Left renal pelvis (tissue), 4 donors: ENCODE measurements around the gene TAF11L9. TPM values are rescaled to one million over a fixed set of nuclear protein-coding genes. Genes with fewer than 3 reads are reported as not detected.
"Not testable (repeated sequence)": the region's sequence is repeated elsewhere in the genome, so short reads cannot be mapped to it uniquely, and the experiment has no call there.

Experiments
- DNase-seq, 4 donors: peaks; one replicate each; pipeline ENCODE4 v3.0.0-alpha.2; 2013; ENCODE audit warnings: low read depth in 4 of 4, low spot score in 3 of 4
- polyA plus RNA-seq, 4 donors: library from polyadenylated mRNA; unstranded; fragments of 120-200 nt; gene quantifications; one replicate each; pipeline ENCODE4 v1.2.1, GENCODE V29; 2013; ENCODE audit not compliant: insufficient read length in 4 of 4

Gene TAF11L9
- not detected for polyA plus RNA-seq

DNA sequence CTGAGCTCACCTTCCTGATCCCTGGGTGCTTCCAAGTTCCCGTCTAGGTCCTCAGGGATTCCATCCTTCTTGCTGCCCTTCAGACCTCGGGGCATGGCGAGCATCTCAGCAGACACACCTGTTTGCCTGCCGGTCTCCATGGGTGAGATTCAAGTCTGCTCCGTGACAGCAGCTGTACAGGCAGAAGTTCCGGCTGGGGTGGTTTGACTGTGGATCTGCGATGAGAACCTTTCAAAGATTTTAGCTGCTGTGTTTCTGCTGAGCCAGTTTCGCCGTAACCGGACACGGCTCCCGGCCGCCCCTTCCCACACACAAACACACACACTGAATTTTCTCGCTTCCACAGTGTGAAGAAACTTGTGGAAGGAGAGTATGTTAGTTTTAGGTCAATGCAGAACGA lies at the start of gene TAF11L9:
Gene TAF11L9 (minus strand): TSS at position 140 of the 400 bp plus-strand sequence.
- not testable (repeated sequence) for DNase-seq

DNA sequence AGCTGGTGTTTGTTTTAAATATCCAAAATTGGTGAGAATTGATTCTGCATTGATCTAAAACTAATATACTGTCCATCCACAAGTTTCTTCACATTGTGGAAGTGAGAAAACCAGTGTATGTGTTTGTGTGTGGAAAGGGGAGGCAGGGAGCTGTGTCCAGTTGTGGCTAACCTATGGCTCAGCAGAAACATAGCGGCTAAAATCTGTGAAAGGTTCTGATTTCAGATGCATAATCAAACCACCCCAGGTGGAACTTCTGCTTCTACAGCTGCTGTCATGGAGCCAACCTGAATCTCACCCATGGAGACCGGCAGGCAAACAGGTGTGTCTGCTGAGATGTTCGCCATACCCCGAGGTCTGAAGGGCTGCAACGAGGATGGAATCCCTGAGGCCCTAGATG lies 40.0 kb upstream of the TAF11L9 start, which contains the start of gene TAF11L14:
Gene TAF11L14 (plus strand): TSS at position 301 of the 400 bp plus-strand sequence.
- no peak for DNase-seq

DNA sequence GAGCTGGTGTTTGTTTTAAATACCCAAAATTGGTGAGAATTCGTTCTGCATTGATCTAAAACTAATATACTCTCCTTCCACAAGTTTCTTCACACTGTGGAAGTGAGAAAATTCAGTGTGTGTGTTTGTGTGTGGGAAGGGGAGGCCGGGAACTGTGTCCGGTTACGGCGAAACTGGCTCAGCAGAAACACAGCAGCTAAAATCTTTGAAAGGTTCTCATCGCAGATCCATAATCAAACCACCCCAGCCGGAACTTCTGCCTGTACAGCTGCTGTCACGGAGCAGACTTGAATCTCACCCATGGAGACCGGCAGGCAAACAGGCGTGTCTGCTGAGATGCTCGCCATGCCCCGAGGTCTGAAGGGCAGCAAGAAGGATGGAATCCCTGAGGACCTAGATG lies 37.6 kb upstream of the TAF11L9 start, which contains the start of gene TAF11L13:
Gene TAF11L13 (plus strand): TSS at position 301 of the 400 bp plus-strand sequence.
- DNase-seq = not testable (repeated sequence)

DNA sequence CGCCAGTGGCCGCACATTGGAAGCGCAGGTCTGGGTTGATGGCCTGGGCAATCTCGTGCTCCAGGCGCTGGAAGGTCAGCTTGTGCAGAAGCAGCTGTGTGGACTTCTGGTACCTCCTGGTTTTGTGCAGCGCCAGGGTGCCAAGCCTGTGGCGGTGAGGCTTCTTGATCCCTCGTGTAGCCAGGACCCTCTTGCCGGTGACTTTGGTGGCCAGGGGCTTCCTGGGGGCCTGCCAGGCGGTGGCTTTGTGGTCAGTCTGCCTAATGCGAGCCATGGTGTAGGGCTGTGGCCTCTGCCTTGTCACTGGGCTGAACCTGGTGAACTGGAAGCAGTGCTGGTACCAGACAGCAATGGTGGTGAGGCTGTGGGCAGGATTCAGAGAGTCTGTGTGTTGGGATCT lies 31.5 kb upstream of the TAF11L9 start:
- no peak for DNase-seq

DNA sequence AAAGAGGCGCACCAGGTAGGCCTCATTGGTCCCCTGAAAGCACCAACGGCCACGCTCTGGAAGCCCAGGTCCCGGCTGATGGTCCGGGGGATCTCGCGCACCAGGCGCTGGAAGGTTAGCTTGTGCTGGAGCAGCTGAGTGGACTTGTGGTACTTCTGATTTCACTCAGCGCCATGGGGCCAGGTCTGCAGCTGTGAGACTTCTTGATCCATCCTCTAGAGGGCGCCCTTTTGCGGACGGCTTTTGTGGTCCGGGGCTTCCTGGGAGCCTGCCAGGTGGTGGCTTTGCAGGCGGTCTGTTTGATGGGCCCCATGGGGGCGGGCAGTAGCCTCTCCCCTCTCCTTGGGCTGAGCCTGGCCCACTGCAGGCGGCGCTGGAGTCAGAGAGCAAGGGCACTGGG lies 26.4 kb upstream of the TAF11L9 start:
- no peak for DNase-seq

DNA sequence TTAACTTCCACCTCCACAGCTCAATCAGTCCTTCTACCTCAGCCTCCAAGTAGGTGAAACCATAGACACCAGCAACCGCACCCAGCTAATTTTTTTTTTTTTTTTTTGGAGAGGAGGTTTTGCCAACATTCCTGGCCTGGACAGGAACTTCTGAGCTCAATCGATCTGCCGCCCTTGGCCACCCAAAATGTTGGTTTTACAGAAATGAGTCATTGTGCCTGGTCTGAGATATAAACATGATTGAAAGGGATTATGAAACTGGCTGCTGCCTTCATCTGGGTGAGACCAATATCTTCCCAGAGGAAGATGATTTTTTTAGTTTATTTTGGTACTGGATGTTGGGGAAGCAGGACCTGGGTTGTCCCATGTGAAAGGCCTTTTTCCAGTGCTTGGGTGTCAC lies 25.2 kb upstream of the TAF11L9 start:
- DNase-seq = no peak

DNA sequence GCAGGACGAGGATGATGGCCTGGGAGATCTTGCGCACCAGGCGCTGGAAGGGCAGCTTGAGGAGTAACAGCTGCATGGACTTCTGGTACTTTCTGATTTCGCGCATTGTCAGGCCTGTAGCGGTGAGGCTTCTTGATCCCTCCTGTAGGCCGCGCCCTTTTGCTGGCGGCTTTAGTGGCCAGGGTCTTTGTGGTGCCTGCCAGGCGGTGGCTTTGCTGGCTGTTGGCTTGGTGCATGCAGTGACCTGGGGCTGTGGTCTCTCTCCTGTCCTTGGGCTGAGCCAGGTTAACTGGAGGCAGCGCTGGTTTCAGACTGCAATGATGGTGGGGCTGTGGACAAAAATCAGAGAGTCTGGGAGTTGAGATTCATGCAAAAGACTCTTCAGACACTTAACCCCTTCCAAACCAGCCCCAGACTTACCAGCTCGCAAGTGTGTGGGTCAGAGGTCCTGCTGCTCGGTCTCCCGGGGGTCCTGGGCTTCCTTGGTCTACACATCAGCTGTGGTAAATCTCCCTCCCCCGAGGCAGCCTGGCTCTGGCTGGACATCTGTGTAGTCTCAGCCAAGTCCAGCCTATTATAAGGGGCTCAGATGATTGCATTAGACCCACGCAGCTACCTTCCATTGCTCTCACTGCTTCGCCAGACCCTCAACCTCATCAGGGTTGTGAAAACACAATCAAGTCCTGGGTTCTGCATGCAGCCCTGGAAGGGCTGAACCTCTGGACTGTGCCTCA lies 20.8 kb upstream of the TAF11L9 start:
- DNase-seq = no peak

DNA sequence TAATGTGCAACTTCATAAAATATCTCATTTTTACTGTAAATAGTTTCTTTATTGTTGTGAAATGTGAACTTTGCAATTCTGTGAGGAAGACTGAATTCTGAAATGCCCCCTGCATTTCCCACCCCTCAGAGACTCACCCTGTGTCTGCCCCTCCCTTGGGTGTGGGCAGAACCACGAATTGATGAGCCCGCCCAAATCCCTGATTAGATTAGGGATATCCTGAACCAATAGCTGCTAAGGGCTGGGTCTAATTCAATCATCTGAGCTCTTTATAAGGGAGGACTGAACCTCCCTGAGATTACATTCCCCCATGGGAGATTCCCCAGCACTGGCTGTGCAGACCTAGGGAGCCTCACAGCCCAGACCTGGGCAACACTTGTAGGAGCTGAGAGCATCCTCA lies 15.9 kb upstream of the TAF11L9 start, which contains the start of gene TAF11L12:
Gene TAF11L12 (plus strand): TSS at position 301 of the 400 bp plus-strand sequence.
- not testable (repeated sequence) for DNase-seq

DNA sequence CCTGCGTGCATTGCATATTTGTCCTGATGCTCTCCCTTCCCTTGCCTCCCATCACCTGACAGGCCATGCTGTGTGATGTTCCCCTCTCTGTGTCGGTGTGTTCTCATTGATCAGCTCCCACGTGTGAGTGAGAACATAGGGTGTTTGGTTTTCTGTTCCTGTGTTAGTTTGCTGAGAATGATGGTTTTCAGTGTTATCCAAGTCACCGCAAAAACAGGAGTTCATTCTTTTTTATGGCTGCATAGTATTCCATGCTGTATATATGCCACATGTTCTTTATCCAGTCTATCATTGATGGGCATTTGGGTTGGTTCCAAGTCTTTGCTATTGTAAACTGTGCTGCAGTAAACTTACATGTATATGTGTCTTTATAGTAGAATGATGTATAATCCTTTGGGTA lies 13.3 kb upstream of the TAF11L9 start:
- DNase-seq = not testable (repeated sequence)

DNA sequence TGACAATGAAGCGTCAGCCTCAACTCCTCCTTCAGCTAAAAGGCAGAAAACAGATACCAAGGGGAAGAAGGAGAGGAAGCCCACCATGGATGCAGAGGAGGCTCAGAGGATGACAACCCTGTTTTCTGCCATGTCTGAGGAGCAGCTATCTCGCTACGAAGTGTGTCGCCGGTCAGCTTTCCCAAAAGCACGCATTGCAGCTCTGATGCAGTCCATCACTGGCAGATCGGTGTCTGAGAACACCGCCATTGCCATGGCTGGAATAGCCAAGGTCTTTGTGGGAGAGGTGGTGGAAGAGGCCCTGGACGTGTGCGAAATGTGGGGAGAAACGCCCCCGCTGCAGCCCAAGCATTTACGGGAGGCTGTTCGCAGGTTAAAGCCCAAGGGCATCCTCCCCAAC lies 10.8 kb upstream of the TAF11L9 start:
- DNase-seq = no peak

DNA sequence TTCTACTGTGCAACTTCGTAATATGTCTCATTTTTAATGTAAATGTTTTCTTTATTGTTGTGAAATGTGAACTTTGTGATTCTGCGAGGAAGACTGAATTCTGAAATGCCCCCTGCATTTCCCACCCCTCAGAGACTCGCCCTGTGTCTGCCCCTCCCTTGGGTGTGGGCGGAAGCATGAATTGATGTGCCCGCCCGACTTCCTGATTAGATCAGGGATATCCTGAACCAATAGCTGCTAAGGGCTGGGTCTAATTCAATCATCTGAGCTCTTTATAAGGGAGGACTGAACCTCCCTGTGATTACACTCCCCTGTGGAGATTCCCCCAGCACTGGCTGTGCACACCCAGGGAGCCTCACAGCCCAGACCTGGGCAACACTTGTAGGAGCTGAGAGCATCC lies 9.7 kb upstream of the TAF11L9 start, which contains the start of gene TAF11L11:
Gene TAF11L11 (plus strand): TSS at position 304 of the 400 bp plus-strand sequence.
- DNase-seq = not testable (repeated sequence)

DNA sequence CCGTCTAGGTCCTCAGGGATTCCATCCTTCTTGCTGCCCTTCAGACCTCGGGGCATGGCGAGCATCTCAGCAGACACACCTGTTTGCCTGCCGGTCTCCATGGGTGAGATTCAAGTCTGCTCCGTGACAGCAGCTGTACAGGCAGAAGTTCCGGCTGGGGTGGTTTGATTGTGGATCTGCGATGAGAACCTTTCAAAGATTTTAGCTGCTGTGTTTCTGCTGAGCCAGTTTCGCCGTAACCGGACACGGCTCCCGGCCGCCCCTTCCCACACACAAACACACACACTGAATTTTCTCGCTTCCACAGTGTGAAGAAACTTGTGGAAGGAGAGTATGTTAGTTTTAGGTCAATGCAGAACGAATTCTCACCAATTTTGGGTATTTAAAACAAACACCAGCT lies 3.5 kb upstream of the TAF11L9 start, which contains the start of gene TAF11L10:
Gene TAF11L10 (minus strand): TSS at position 101 of the 400 bp plus-strand sequence.
- DNase-seq = not testable (repeated sequence)

DNA sequence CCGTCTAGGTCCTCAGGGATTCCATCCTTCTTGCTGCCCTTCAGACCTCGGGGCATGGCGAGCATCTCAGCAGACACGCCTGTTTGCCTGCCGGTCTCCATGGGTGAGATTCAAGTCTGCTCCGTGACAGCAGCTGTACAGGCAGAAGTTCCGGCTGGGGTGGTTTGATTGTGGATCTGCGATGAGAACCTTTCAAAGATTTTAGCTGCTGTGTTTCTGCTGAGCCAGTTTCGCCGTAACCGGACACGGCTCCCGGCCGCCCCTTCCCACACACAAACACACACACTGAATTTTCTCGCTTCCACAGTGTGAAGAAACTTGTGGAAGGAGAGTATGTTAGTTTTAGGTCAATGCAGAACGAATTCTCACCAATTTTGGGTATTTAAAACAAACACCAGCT lies 3.3 kb downstream of the TAF11L9 start, which contains the start of gene TAF11L8:
Gene TAF11L8 (minus strand): TSS at position 101 of the 400 bp plus-strand sequence.
- DNase-seq = not testable (repeated sequence)

DNA sequence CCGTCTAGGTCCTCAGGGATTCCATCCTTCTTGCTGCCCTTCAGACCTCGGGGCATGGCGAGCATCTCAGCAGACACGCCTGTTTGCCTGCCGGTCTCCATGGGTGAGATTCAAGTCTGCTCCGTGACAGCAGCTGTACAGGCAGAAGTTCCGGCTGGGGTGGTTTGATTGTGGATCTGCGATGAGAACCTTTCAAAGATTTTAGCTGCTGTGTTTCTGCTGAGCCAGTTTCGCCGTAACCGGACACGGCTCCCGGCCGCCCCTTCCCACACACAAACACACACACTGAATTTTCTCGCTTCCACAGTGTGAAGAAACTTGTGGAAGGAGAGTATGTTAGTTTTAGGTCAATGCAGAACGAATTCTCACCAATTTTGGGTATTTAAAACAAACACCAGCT lies 8.5 kb downstream of the TAF11L9 start, which contains the start of gene TAF11L7:
Gene TAF11L7 (minus strand): TSS at position 101 of the 400 bp plus-strand sequence.
- DNase-seq = not testable (repeated sequence)

Other genes with a start within 250 kb of the TAF11L9 start
- gene TAF11L2, start 96.2 kb downstream of the TAF11L9 start, polyA plus RNA-seq = not detected
- gene TAF11L3, start 76.0 kb downstream of the TAF11L9 start, polyA plus RNA-seq = not detected
- not detected for gene TAF11L4, start 72.6 kb downstream of the TAF11L9 start, polyA plus RNA-seq
- gene TAF11L5, start 69.2 kb downstream of the TAF11L9 start, polyA plus RNA-seq = not detected
- gene TAF11L6, start 65.7 kb downstream of the TAF11L9 start, polyA plus RNA-seq = not detected
- not detected for gene TAF11L7, start 8.6 kb downstream of the TAF11L9 start, polyA plus RNA-seq
- not detected for gene TAF11L8, start 3.4 kb downstream of the TAF11L9 start, polyA plus RNA-seq
- gene TAF11L10, start 3.4 kb upstream of the TAF11L9 start, polyA plus RNA-seq = not detected
- gene TAF11L11, start 9.8 kb upstream of the TAF11L9 start, polyA plus RNA-seq = not detected
- gene TAF11L12, start 16.0 kb upstream of the TAF11L9 start, polyA plus RNA-seq = not detected
- not detected for gene TAF11L13, start 37.7 kb upstream of the TAF11L9 start, polyA plus RNA-seq
- gene TAF11L14, start 40.1 kb upstream of the TAF11L9 start, polyA plus RNA-seq = not detected